Aorta (tissue), 5 donors: ENCODE results near the gene TDRD7. TPM values are rescaled to one million over a fixed set of nuclear protein-coding genes. Genes with fewer than 3 reads are reported as not detected.

Experiments
- ATAC-seq: fragments of 200-7000 bp; cut with Tn5 transposase; one replicate; pipeline ENCODE4 v1.9.1; 2022; ENCODE audit warnings: moderate library complexity; ENCODE audit not compliant: low FRiP score
- DNase-seq, 2 donors: peaks; one replicate each; pipeline ENCODE4 v3.0.0-alpha.2; 2020
- H3K27ac ChIP-seq, 2 donors: one replicate each; pipeline ENCODE4 v1.5.1; 2013; ENCODE audit warnings: low read length in 2 of 2, mild to moderate bottlenecking in 2 of 2, moderate library complexity in 2 of 2, control low read depth in 1 of 2, inconsistent platforms in 1 of 2, low read depth in 1 of 2
- H3K27me3 ChIP-seq, 2 donors: one replicate each; pipeline ENCODE4 v1.6.1; 2013; ENCODE audit warnings: control low read depth in 1 of 2, low read length in 1 of 2, mild to moderate bottlenecking in 1 of 2, moderate library complexity in 1 of 2; ENCODE audit not compliant: insufficient read depth in 2 of 2, control insufficient read depth in 1 of 2
- H3K36me3 ChIP-seq, 2 donors: one replicate each; pipeline ENCODE4 v1.6.1; 2013; ENCODE audit warnings: control low read depth in 1 of 2, low read length in 1 of 2, mild to moderate bottlenecking in 1 of 2; ENCODE audit not compliant: insufficient read depth in 2 of 2, control insufficient read depth in 1 of 2
- H3K4me1 ChIP-seq, 2 donors: one replicate each; pipeline ENCODE4 v1.6.1; 2013; ENCODE audit warnings: low read length in 2 of 2, control low read depth in 1 of 2, mild to moderate bottlenecking in 1 of 2, moderate library complexity in 1 of 2; ENCODE audit not compliant: insufficient read depth in 2 of 2, control insufficient read depth in 1 of 2
- H3K4me3 ChIP-seq, 2 donors: one replicate each; pipeline ENCODE4 v1.5.1; 2013; ENCODE audit warnings: low read length in 2 of 2, control low read depth in 1 of 2, mild to moderate bottlenecking in 1 of 2
- H3K9me3 ChIP-seq: one replicate; pipeline ENCODE4 v1.6.1; 2013; ENCODE audit warnings: mild to moderate bottlenecking, low read length; ENCODE audit not compliant: control insufficient read depth
- WGBS, 2 donors: extraction: QIAGEN DNeasy Blood & Tissue Kit; methylation state at CpG; one replicate each; pipeline ENCODE4 v1.1.7; 2013; 5-methylcytosine and 5-hydroxymethylcytosine counted together
- intact Hi-C, 2 donors: fragments of 100-400 bp; cut with DNase I; formaldehyde crosslinking; loops; one replicate each; pipeline versions ENCODE4 v1.14.2 to v1.15.0; 2022
- polyA plus RNA-seq, 2 donors: library from polyadenylated mRNA; stranded (reverse); fragments of 200-250 nt; gene quantifications; one replicate each; pipeline ENCODE4 v1.2.3, GENCODE V29; 2013
- total RNA-seq, 2 donors: library from RNA; stranded (reverse); fragmentation: NEBNext Ultra II Directional; extraction: Animal tissue kit (Norgen Biotek cat#: 25700); gene quantifications; one replicate each; pipeline ENCODE4 v1.2.1, GENCODE V29; 2021
- donor health status: healthy with polysubstance abuse.
- donor health status: Bipolar disorder and iron deficiency.
- donor health status: DM: no; HTN: no; CAD: no.
- donor health status: DM: no; HTN: no; CAD: no.
- donor health status: DM: yes; HTN: yes; CAD: no.

TDRD7 gene
- total and polyA plus RNA-seq, 4 donors, result 8.0 to 17.6 (median 13.5) TPM

DNA sequence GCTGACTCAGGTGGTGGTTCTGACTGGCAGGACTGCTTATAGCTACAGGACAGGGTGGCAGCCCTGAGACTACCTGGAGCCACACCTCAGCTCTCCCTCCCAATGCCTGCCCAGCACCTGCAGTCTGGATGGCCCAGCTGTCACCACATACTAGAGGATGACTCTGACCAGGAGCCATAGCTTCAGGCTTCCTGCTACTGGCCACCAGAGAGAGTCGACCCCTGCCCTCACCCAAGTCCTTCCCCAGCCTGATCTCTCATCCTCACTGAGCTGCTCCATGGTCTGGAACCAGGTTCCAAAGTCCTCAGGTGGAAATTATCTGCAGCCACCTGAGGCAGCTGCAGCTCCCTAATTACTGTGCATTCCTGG lies 25.6 kb upstream of the TDRD7 start:
- no peak overlapping the region for H3K27ac ChIP-seq
- DNase-seq (no peak), ATAC-seq (no peak)
- 52 to 71% methylated on average over 1 of the region's 1 CpG for WGBS, 2 donors
- H3K27me3 ChIP-seq, result no peaks in the 10 kb centered on the region
- intact Hi-C loops, result no loop called here
- no peaks in the 10 kb centered on the region for H3K4me1 ChIP-seq
- H3K9me3 ChIP-seq, result no peaks in the 10 kb centered on the region
- no peak overlapping the region for H3K4me3 ChIP-seq
- no peaks in the 10 kb centered on the region for H3K36me3 ChIP-seq

DNA sequence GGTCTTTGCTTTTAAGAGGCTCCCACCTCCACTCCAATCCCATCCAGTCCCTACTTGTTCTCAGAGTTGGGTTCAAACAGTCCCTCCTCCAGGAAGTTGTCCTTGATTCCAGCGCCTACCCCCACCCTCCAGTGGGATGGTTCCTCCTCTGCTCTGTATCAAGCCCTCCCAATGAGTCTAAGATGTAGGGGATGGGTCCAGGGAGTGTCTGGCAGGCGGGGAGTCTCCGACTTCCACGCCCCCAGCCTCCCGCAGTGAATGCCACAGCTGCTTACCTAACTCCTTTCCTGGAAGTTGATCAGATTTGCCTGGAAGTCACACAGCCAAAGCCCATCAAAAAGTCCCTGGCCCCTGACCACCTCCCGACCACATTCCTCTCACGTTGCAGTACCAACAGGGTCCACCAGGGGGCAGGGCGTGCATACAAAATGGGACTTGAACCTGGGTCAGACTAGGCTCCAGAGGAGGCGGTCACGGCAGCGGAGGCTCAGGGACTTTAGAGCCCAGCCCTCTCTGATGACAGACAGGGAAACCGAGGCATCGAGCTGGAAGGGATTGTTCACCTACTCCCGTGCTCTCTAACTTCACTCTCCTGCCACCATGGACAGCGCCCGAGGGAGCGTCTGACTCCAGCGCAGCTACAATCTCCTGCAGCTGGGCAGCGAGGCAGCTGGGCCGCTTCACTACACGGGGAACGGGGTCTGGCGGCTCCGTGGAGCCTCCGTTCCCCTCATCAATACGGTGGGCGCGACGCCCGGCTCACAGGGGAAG lies 25.0 kb upstream of the TDRD7 start:
- WGBS, 2 donors, result 2 to 4% methylated on average over 30 of the region's 30 CpGs
- Histone ChIP-seq H3K9me3 (no peaks in the 10 kb centered on the region), H3K4me1 (no peaks in the 10 kb centered on the region), H3K36me3 (no peaks in the 10 kb centered on the region), H3K27me3 (no peaks in the 10 kb centered on the region), H3K27ac (no peak overlapping the region), H3K4me3 (no peak overlapping the region)
- intact Hi-C loops, result no loop called here
- peak; percentile 73 to 89 for DNase-seq
- peak; percentile 65 for ATAC-seq

DNA sequence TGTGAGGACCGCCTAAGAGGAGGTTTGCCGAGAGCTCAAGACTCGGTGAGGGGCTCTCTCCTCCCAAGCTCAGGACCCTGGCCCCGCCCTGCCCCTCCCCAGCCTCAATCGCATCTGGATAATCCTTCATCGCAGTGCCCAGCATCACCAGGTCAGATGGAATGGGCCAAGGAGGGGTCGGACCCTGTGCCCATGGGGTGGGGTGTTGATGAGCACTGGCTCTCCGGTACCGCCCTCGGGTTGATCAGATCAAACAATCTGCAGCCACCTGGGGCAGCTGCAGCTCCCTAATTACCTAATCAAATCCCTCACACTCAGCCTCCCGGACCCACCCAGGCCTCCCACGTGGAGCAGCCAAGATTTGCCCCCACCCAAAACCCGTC lies 24.4 kb upstream of the TDRD7 start:
- H3K36me3 ChIP-seq, result no peaks in the 10 kb centered on the region
- no peaks in the 10 kb centered on the region for H3K4me1 ChIP-seq
- ATAC-seq (no peak), DNase-seq (no peak)
- 39% methylated on average over 13 of the region's 13 CpGs for WGBS, 2 donors
- no peaks in the 10 kb centered on the region for H3K9me3 ChIP-seq
- H3K4me3 ChIP-seq, result no peak overlapping the region
- H3K27ac ChIP-seq, result no peak overlapping the region
- no peaks in the 10 kb centered on the region for H3K27me3 ChIP-seq
- intact Hi-C loops, result no loop called here

DNA sequence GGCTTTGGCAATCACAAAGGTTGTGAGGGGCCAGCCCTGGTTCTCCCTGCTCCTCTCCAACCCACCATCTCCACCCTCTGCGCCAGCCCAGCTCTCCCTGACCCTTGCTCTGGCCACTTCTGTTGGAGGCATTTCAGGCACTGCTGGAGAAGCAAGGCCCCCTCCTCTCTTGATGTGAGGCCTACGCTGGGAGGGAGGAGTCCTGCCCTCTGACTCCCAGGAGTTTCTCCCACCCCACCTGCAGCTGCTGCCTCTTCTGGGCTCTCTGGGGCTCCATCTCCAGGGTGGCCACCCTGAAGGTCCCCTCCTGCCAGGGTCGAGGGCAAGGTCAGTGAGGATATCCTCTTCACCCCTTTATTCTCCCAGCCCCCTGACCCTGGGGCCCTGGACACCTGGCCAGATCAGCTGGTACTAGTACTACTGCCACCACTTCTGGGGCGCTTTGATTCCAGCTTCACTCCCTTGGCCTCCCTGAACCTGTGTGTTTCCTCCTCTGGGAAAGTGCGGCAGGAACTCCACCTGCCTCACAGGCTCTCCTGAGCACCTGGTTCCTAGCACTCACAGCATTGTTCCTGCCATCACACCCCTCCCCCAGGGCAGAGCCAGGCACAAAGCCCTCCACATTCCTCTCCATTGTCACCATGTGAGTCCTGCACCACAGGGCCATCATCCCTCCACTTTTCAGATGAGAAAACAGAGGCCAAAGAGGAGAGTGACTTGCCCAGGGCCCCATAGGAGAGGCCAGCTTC lies 23.8 kb upstream of the TDRD7 start:
- H3K9me3 ChIP-seq, result no peaks in the 10 kb centered on the region
- 73 to 83% methylated on average over 4 to 5 of the region's 5 CpGs for WGBS, 2 donors
- H3K4me1 ChIP-seq, result no peaks in the 10 kb centered on the region
- intact Hi-C loops, result no loop called here
- no peaks in the 10 kb centered on the region for H3K36me3 ChIP-seq
- no peak for DNase-seq
- no peaks in the 10 kb centered on the region for H3K27me3 ChIP-seq
- no peak overlapping the region for H3K27ac ChIP-seq
- ATAC-seq, result no peak
- H3K4me3 ChIP-seq, result no peak overlapping the region

DNA sequence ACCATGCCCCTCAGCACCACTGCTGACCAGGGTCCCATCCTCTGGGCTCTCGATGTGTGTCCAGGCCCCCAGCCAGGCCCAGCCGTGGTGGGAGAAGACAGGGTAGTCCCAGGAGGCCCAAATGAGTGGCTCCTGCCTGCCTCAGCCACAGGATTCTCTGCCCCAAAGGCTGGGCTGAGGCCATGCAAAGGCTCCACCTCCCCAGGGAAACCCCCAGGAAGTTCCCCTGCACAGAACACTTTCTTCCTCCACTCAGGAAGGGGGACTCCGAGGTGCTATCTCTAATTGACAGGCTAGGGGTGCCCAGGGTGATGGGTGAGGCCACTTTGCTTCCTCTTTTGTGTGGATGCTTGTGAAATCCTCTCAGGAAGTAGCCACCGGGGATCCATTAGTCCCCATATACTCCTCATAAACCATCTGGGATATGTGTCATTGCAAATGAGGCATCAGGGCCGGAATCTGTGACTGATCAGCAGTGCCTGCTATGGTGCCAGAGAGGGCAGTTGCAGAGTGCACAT lies 23.1 kb upstream of the TDRD7 start:
- Histone ChIP-seq H3K9me3 (no peaks in the 10 kb centered on the region), H3K36me3 (no peaks in the 10 kb centered on the region), H3K4me3 (no peak overlapping the region), H3K27me3 (no peaks in the 10 kb centered on the region), H3K4me1 (no peaks in the 10 kb centered on the region), H3K27ac (no peak overlapping the region)
- no peak for ATAC-seq
- DNase-seq, result no peak
- intact Hi-C loops, result no loop called here
- 57 to 58% methylated on average over 5 of the region's 5 CpGs for WGBS, 2 donors

DNA sequence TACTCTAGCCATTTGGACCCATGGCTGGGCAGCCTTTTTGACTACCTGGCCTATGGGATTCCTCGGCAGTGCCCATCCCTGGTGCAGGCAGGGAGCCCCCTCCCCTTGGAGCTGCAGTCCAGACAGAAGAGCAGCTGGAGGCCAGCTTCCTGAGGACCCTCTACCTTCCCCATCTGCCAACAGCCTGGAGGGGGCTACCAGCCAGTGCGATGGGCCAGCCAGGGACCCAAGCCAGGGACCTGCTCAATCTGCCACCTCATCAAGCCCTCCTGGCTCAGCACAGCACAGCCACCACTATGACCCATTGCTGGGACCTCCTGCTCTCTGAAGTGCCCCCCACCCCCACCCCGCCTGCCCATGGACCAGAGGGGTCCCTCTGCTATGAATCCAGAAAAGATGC lies 22.6 kb upstream of the TDRD7 start:
- no peaks in the 10 kb centered on the region for H3K27me3 ChIP-seq
- ATAC-seq, result no peak

DNA sequence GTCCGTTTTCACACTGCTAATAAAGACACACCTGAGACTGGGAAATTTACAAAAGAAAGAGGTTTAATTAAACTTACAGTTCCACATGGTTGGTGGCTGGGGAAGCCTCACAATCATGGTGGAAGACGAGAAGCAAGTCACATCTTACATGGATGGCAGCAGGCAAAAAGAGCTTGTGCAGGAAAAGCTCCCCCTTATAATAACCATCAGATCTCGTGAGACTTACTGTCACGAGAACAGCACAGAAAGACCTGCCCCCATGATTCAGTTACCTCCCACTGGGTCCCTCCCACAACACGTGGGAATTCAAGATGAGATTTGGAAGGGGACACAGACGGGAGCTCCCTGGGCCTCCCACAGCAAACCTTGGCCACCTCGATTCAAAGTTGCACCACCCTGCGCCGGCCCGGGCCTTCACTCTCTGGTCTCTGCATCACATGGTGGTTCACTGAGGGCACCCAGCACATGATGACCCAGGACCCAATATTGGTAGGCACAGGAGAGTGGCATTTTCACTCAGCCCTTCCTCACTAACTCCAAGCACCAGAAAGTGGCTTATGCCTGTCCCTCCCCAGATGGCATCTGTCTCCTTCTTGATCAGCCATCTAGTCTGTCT lies 21.0 kb upstream of the TDRD7 start:
- no peak overlapping the region for H3K27ac ChIP-seq
- ATAC-seq, result no peak
- H3K4me3 ChIP-seq, result no peak overlapping the region
- WGBS, 2 donors, result 64 to 76% methylated on average over 10 of the region's 10 CpGs
- no peak for DNase-seq
- no peaks in the 10 kb centered on the region for H3K4me1 ChIP-seq
- H3K27me3 ChIP-seq, result no peaks in the 10 kb centered on the region
- no peaks in the 10 kb centered on the region for H3K36me3 ChIP-seq
- no peaks in the 10 kb centered on the region for H3K9me3 ChIP-seq
- intact Hi-C loops, result no loop called here

More for the DNA sequence above, 22.6 kb upstream of the TDRD7 start:
- intact Hi-C loops, result no loop called here
- H3K27ac ChIP-seq, result no peak overlapping the region
- no peaks in the 10 kb centered on the region for H3K4me1 ChIP-seq
- no peaks in the 10 kb centered on the region for H3K9me3 ChIP-seq
- H3K4me3 ChIP-seq, result no peak overlapping the region
- H3K36me3 ChIP-seq, result no peaks in the 10 kb centered on the region
- WGBS, 2 donors, result 65 to 78% methylated on average over 3 of the region's 3 CpGs
- DNase-seq, result no peak

DNA sequence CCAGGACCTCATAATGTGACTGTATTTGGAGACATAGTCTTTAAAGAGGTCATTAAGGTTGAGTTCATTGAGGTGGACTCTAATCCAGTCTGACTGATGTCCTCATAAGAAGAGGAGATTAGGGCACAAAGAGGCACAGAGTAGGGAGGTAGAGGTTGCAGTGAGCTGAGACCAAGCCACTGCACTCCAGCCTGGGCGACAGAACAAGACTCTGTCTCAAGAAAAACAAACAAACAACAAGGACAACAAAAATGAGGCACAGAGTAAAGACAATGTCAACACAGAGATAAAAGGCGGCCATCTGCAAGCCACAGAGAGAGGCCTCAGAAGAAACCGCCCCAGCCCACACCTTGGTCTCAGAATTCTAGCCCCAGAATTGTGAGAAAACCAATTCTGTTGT lies 17.0 kb upstream of the TDRD7 start:
- no peak overlapping the region for H3K27ac ChIP-seq
- no peaks in the 10 kb centered on the region for H3K36me3 ChIP-seq
- WGBS, 2 donors, result 29 to 52% methylated on average over 3 of the region's 3 CpGs
- H3K4me1 ChIP-seq, result no peaks in the 10 kb centered on the region
- intact Hi-C loops, result loop anchor here in 1 of 2 donors (5.0 kb wide), 1 partner anchor 538 kb away; no protein-coding TSS in a partner anchor
- H3K9me3 ChIP-seq, result no peaks in the 10 kb centered on the region
- ATAC-seq (no peak), DNase-seq (no peak)
- no peaks in the 10 kb centered on the region for H3K27me3 ChIP-seq
- no peak overlapping the region for H3K4me3 ChIP-seq
